Measurements from ENCODE around the gene EPN2.

DNA sequence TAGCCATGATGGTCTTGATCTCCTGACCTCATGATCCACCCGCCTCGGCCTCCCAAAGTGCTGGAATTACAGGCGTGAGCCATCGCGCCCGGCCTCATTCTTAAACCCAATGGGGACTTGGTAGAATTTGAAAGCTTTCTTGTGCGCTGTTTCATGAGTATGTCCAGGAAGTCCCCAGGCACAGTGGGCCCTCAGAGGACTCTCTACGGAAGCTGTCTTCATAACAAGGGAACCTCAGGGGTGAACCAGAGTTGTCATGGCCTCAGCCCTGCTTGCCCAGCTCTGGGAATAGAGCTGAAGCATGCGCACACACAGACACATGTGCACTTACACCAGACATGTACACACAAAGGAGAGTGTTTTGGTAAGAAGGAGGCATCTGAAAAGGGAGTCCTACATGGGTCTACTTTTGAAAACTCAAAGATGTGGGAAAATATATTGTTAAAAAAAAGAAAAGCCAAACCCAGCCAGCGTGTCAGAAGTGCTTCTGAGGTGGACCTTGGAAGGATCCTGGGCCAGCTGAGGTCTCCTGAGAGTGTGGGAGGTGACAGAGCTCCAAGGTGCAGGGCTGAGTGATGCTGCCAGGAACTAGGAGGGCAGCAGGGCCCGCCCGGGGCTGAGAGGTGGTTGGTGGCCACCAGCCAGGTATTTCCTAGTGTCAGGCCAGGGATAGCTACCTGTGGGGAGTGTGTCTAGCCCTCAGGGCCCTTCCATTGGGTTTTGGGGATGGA, 54.6 kb downstream of the EPN2 start:
- TF ChIP-seq, protein P1, sequence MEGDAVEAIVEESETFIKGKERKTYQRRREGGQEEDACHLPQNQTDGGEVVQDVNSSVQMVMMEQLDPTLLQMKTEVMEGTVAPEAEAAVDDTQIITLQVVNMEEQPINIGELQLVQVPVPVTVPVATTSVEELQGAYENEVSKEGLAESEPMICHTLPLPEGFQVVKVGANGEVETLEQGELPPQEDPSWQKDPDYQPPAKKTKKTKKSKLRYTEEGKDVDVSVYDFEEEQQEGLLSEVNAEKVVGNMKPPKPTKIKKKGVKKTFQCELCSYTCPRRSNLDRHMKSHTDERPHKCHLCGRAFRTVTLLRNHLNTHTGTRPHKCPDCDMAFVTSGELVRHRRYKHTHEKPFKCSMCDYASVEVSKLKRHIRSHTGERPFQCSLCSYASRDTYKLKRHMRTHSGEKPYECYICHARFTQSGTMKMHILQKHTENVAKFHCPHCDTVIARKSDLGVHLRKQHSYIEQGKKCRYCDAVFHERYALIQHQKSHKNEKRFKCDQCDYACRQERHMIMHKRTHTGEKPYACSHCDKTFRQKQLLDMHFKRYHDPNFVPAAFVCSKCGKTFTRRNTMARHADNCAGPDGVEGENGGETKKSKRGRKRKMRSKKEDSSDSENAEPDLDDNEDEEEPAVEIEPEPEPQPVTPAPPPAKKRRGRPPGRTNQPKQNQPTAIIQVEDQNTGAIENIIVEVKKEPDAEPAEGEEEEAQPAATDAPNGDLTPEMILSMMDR (IDR thresholded peaks at IDR 0.05), result no peak
- TF ChIP-seq POLR2A (IDR thresholded peaks at IDR 0.05), result no peak

Data from adrenal gland (tissue), 5 donors.